Adipocyte (in vitro differentiated cells): ENCODE measurements around the gene MRPL46.
"Not testable (repeated sequence)": the region's sequence is repeated elsewhere in the genome, so short reads cannot be mapped to it uniquely, and the experiment has no call there.

Experiments used
- DNase-seq: peaks from one replicate; pipeline ENCODE4 v3.0.0-alpha.2; 2015; ENCODE audit warnings: low read depth
- H3K27me3 ChIP-seq: replicated peaks from 2 replicates; pipeline ENCODE4 v1.7.0; 2013; ENCODE audit warnings: mild to moderate bottlenecking, low read length, moderate library complexity; ENCODE audit not compliant: control insufficient read depth, insufficient read depth
- H3K36me3 ChIP-seq: 2 replicates; pipeline ENCODE4 v1.7.0; 2013; ENCODE audit warnings: low read length, mild to moderate bottlenecking, moderate library complexity; ENCODE audit not compliant: control insufficient read depth, insufficient read depth, severe bottlenecking
- H3K4me1 ChIP-seq: 2 replicates; pipeline ENCODE4 v1.7.0; 2013; ENCODE audit warnings: mild to moderate bottlenecking, low read length, moderate library complexity; ENCODE audit not compliant: control insufficient read depth, insufficient read depth
- H3K4me3 ChIP-seq: 2 replicates; pipeline ENCODE4 v1.7.0; 2013; ENCODE audit warnings: mild to moderate bottlenecking, low read length, moderate library complexity
- H3K9ac ChIP-seq: 2 replicates; pipeline ENCODE4 v1.7.0; 2013; ENCODE audit warnings: mild to moderate bottlenecking, low read length, moderate library complexity
- H3K9me3 ChIP-seq: 2 replicates; pipeline ENCODE4 v1.7.0; 2013; ENCODE audit warnings: mild to moderate bottlenecking, low read length, moderate library complexity; ENCODE audit not compliant: control insufficient read depth

MRPL46 gene

GRCh38 chr15:88477904-88478303, 10.7 kb upstream of the MRPL46 start:
- H3K4me1 ChIP-seq: peaks cover 6% of the 10 kb centered on the region
- no peak overlapping the region for H3K9ac ChIP-seq
- no peak for DNase-seq
- peaks cover 49% of the 10 kb centered on the region for H3K36me3 ChIP-seq
- no peaks in the 10 kb centered on the region for H3K9me3 ChIP-seq
- H3K4me3 ChIP-seq: no peak overlapping the region
- no peaks in the 10 kb centered on the region for H3K27me3 ChIP-seq

- no peak for DNase-seq
- no peak overlapping the region for H3K4me3 ChIP-seq
- peaks cover 6% of the 10 kb centered on the region for H3K4me1 ChIP-seq
- no peaks in the 10 kb centered on the region for H3K27me3 ChIP-seq
- no peaks in the 10 kb centered on the region for H3K9me3 ChIP-seq
- H3K36me3 ChIP-seq: peaks cover 56% of the 10 kb centered on the region
- peak overlapping the region; percentile 21 for H3K9ac ChIP-seq
Observed at GRCh38 chr15:88477126-88477525, 9.9 kb upstream of the MRPL46 start.

- peak; percentile 73 for DNase-seq
- peaks cover 6% of the 10 kb centered on the region for H3K4me1 ChIP-seq
- no peaks in the 10 kb centered on the region for H3K9me3 ChIP-seq
- H3K36me3 ChIP-seq: peaks cover 57% of the 10 kb centered on the region
- H3K9ac ChIP-seq: peak overlapping the region; percentile 37
- no peaks in the 10 kb centered on the region for H3K27me3 ChIP-seq
- no peak overlapping the region for H3K4me3 ChIP-seq
Observed at GRCh38 chr15:88476635-88477060, 9.5 kb upstream of the MRPL46 start.

GRCh38 chr15:88473661-88474293, 6.6 kb upstream of the MRPL46 start:
- DNase-seq, H3K4me3 ChIP-seq, H3K9me3 ChIP-seq, H3K4me1 ChIP-seq, H3K9ac ChIP-seq, H3K27me3 ChIP-seq: not testable (repeated sequence)
- H3K36me3 ChIP-seq: peaks cover 62% of the 10 kb centered on the region

GRCh38 chr15:88472225-88472624, 5.0 kb upstream of the MRPL46 start:
- Histone ChIP-seq H3K9me3 (no peaks in the 10 kb centered on the region), H3K36me3 (peaks cover 49% of the 10 kb centered on the region), H3K9ac (no peak overlapping the region), H3K4me3 (no peak overlapping the region), H3K4me1 (peaks cover 17% of the 10 kb centered on the region), H3K27me3 (no peaks in the 10 kb centered on the region)
- DNase-seq: no peak

- Histone ChIP-seq H3K9me3 (no peaks in the 10 kb centered on the region), H3K36me3 (peaks cover 39% of the 10 kb centered on the region), H3K9ac (no peak overlapping the region), H3K4me1 (peaks cover 21% of the 10 kb centered on the region), H3K4me3 (no peak overlapping the region), H3K27me3 (no peaks in the 10 kb centered on the region)
- no peak for DNase-seq
Observed at GRCh38 chr15:88470625-88471372, 3.6 kb upstream of the MRPL46 start.

- Histone ChIP-seq H3K36me3 (peaks cover 26% of the 10 kb centered on the region), H3K27me3 (no peaks in the 10 kb centered on the region), H3K4me3 (no peak overlapping the region), H3K9me3 (no peaks in the 10 kb centered on the region), H3K9ac (no peak overlapping the region), H3K4me1 (peaks cover 34% of the 10 kb centered on the region)
- no peak for DNase-seq
Observed at GRCh38 chr15:88469321-88469720, 2.1 kb upstream of the MRPL46 start.

GRCh38 chr15:88468721-88469120, 1.5 kb upstream of the MRPL46 start:
- DNase-seq, H3K27me3 ChIP-seq, H3K9me3 ChIP-seq: not testable (repeated sequence)
- H3K4me1 ChIP-seq: peaks cover 37% of the 10 kb centered on the region
- peak overlapping the region; percentile 99 for H3K9ac ChIP-seq
- peak overlapping the region; percentile 90 for H3K4me3 ChIP-seq
- peaks cover 28% of the 10 kb centered on the region for H3K36me3 ChIP-seq

- H3K9me3 ChIP-seq: no peaks in the 10 kb centered on the region
- peak; percentile 48 for DNase-seq
- peak overlapping the region; percentile 99 for H3K9ac ChIP-seq
- H3K27me3 ChIP-seq: no peaks in the 10 kb centered on the region
- peaks cover 28% of the 10 kb centered on the region for H3K36me3 ChIP-seq
- peaks cover 40% of the 10 kb centered on the region for H3K4me1 ChIP-seq
- peak overlapping the region; percentile 90 for H3K4me3 ChIP-seq
Observed at GRCh38 chr15:88467935-88468528, 844 bp upstream of the MRPL46 start.

GRCh38 chr15:88465633-88466224, 1.5 kb downstream of the MRPL46 start:
- Histone ChIP-seq H3K27me3 (no peaks in the 10 kb centered on the region), H3K4me1 (peaks cover 41% of the 10 kb centered on the region), H3K36me3 (peaks cover 25% of the 10 kb centered on the region), H3K4me3 (peak overlapping the region; percentile 90), H3K9me3 (no peaks in the 10 kb centered on the region), H3K9ac (peak overlapping the region; percentile 99)
- peak; percentile 77 for DNase-seq

GRCh38 chr15:88463870-88464532, 3.2 kb downstream of the MRPL46 start:
- Histone ChIP-seq H3K4me3 (no peak overlapping the region), H3K27me3 (no peaks in the 10 kb centered on the region), H3K9me3 (no peaks in the 10 kb centered on the region), H3K36me3 (peaks cover 42% of the 10 kb centered on the region), H3K4me1 (peaks cover 41% of the 10 kb centered on the region), H3K9ac (no peak overlapping the region)
- no peak for DNase-seq
